PC-3 (cell line): Measurements from ENCODE around the gene APMAP. TPM values are rescaled to one million over a fixed set of nuclear protein-coding genes. Genes with fewer than 3 reads are reported as not detected.
A peak's percentile ranks its signal among the peaks of the same experiment; 100 is the strongest.
"Not testable (repeated sequence)": the region's sequence is repeated elsewhere in the genome, so short reads cannot be mapped to it uniquely, and the experiment has no call there.

ENCODE experiments used
- ATAC-seq: fragments of 200-7000 bp; cut with Tn5 transposase; 2 replicates; pipeline ENCODE4 v1.9.1; 2020; ENCODE audit warnings: mild to moderate bottlenecking, moderate library complexity
- BruUV-seq: library from RNA; stranded (reverse); fragments of 400-500 nt; replicated peaks from 2 replicates; lab custom pipeline; 2021; lab: Mats Ljungman, UMichigan
- CTCF ChIA-PET: fragments of 300-600 bp; sonication (Branson Sonifier 250); formaldehyde crosslinking; loops from one replicate; lab custom pipeline; 2022; ENCODE audit warnings: antibody characterized with exemption; lab: Charles Lee
- POLR2A ChIA-PET: fragments of 300-600 bp; sonication (Branson Sonifier 250); formaldehyde crosslinking; loops from one replicate; lab custom pipeline; 2022; ENCODE audit warnings: antibody characterized with exemption; ENCODE audit not compliant: unreplicated experiment; lab: Charles Lee
- DNase-seq: peaks from one replicate; pipeline ENCODE4 v3.0.0-alpha.2; 2015
- H2AFZ ChIP-seq: fragments of 300-600 bp; sonication (generic); 2 replicates; pipeline ENCODE4 v1.6.0; 2016; ENCODE audit warnings: antibody characterized with exemption, low read length
- H3F3A ChIP-seq: fragments of 300-600 bp; sonication (generic); one replicate; pipeline ENCODE4 v1.6.0; 2017; ENCODE audit warnings: antibody characterized with exemption, low read length, control low read depth, mild to moderate bottlenecking; ENCODE audit not compliant: unreplicated experiment
- H3K27ac ChIP-seq: fragments of 300-600 bp; sonication (generic); 2 replicates; pipeline ENCODE4 v1.5.1; 2016; ENCODE audit warnings: mild to moderate bottlenecking, low read length
- H3K27me3 ChIP-seq: fragments of 300-600 bp; sonication (generic); 2 replicates; pipeline ENCODE4 v1.6.1; 2016; ENCODE audit warnings: low read length, mixed read lengths
- H3K36me3 ChIP-seq: fragments of 300-600 bp; sonication (generic); 2 replicates; pipeline ENCODE4 v1.6.1; 2016; ENCODE audit warnings: low read depth, mixed run types, low read length, mixed read lengths
- H3K4me1 ChIP-seq: fragments of 300-600 bp; sonication (generic); 2 replicates; pipeline ENCODE4 v1.5.1; 2016; ENCODE audit warnings: low read length; ENCODE audit not compliant: insufficient read depth
- H3K4me2 ChIP-seq: fragments of 300-600 bp; sonication (generic); 2 replicates; pipeline ENCODE4 v1.6.0; 2016; ENCODE audit warnings: low read length
- H3K4me3 ChIP-seq: fragments of 300-600 bp; sonication (generic); 2 replicates; pipeline ENCODE4 v1.5.1; 2016; ENCODE audit warnings: mild to moderate bottlenecking, low read length, mixed read lengths
- H3K79me2 ChIP-seq: fragments of 300-600 bp; sonication (generic); 2 replicates; pipeline ENCODE4 v1.6.1; 2017; ENCODE audit warnings: low read length, mixed read lengths
- H3K9ac ChIP-seq: fragments of 300-600 bp; sonication (generic); 2 replicates; pipeline ENCODE4 v1.6.0; 2016; ENCODE audit warnings: mild to moderate bottlenecking, low read length
- H3K9me2 ChIP-seq: fragments of 300-600 bp; sonication (generic); replicated peaks from 2 replicates; pipeline ENCODE4 v1.6.1; 2016; ENCODE audit warnings: mixed run types, low read length, mixed read lengths
- H3K9me3 ChIP-seq: fragments of 300-600 bp; sonication (generic); 2 replicates; pipeline ENCODE4 v1.6.1; 2016; ENCODE audit warnings: low read length, mixed read lengths
- H4K20me1 ChIP-seq: fragments of 300-600 bp; sonication (generic); 2 replicates; pipeline ENCODE4 v1.6.1; 2016; ENCODE audit warnings: low read length, mixed read lengths
- intact Hi-C: fragments of 100-400 bp; cut with micrococcal nuclease; formaldehyde crosslinking; loops from 2 replicates; pipeline ENCODE4 v1.9.0; 2023
- total RNA-seq: library from RNA; depleted of rRNA; stranded (reverse); fragments of >200 nt; gene quantifications from 2 replicates; pipeline ENCODE4 v1.2.3, GENCODE V29; 2014
- TF ChIP-seq, protein P1 (sequence below): fragments of 300-600 bp; sonication (generic); conservative IDR thresholded peaks from 2 replicates; pipeline ENCODE4 v1.5.1; 2017; ENCODE audit warnings: antibody characterized with exemption, low read depth, mild to moderate bottlenecking, low read length

The APMAP gene
- total RNA-seq, 1 experiment from 2014 or later, result 134 TPM

GRCh38 chr20:24929867-24930723 is 62.5 kb downstream of the APMAP start:
- H3K27me3 ChIP-seq, H3K9me2 ChIP-seq, H3K9me3 ChIP-seq, H4K20me1 ChIP-seq, BruUV-seq, H3K79me2 ChIP-seq, H3K36me3 ChIP-seq, H3F3A ChIP-seq: not testable (repeated sequence)
- Histone ChIP-seq H2AFZ (peak overlapping the region; percentile 68), H3K4me3 (peak overlapping the region; percentile 66), H3K9ac (peak overlapping the region; percentile 57), H3K27ac (peak overlapping the region; percentile 83), H3K4me2 (peak overlapping the region; percentile 85), H3K4me1 (peaks cover 40% of the 10 kb centered on the region)
- DNase-seq (peak; percentile 98), ATAC-seq (peak; percentile 66)
- ChIA-PET POLR2A (interaction anchor here (0.5 kb wide), 1 partner anchor 1509 kb away, joined by 3 read pairs; the partner anchor contains the start of gene NAPB), CTCF (interaction anchor here (0.7 to 1.2 kb wide), 3 partner anchors 44 to 64 kb away, joined by 3 to 4 read pairs (median 3); no protein-coding TSS in a partner anchor)
- TF ChIP-seq, protein P1, sequence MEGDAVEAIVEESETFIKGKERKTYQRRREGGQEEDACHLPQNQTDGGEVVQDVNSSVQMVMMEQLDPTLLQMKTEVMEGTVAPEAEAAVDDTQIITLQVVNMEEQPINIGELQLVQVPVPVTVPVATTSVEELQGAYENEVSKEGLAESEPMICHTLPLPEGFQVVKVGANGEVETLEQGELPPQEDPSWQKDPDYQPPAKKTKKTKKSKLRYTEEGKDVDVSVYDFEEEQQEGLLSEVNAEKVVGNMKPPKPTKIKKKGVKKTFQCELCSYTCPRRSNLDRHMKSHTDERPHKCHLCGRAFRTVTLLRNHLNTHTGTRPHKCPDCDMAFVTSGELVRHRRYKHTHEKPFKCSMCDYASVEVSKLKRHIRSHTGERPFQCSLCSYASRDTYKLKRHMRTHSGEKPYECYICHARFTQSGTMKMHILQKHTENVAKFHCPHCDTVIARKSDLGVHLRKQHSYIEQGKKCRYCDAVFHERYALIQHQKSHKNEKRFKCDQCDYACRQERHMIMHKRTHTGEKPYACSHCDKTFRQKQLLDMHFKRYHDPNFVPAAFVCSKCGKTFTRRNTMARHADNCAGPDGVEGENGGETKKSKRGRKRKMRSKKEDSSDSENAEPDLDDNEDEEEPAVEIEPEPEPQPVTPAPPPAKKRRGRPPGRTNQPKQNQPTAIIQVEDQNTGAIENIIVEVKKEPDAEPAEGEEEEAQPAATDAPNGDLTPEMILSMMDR, result peak; percentile 50; the same call in 1 of the 2 replicates
- intact Hi-C loops, result loop anchor here (5.0 kb wide), 2 partner anchors 62 to 137 kb away; partner anchors contain the start of gene APMAP

- H2AFZ ChIP-seq, ATAC-seq, H3K9ac ChIP-seq, H4K20me1 ChIP-seq, DNase-seq, H3K36me3 ChIP-seq, H3K79me2 ChIP-seq, POLR2A ChIA-PET, H3K9me2 ChIP-seq, H3F3A ChIP-seq, H3K9me3 ChIP-seq, H3K27me3 ChIP-seq, BruUV-seq, H3K4me3 ChIP-seq, CTCF ChIA-PET, H3K4me2 ChIP-seq, intact Hi-C loops: not testable (repeated sequence)
- Histone ChIP-seq H3K4me1 (peaks cover 40% of the 10 kb centered on the region), H3K27ac (0 out of 2 replicates have a peak overlapping the region, but pooled peaks have one; percentile 83)
Observed at GRCh38 chr20:24929259-24929658, 63.3 kb downstream of the APMAP start.

DNA sequence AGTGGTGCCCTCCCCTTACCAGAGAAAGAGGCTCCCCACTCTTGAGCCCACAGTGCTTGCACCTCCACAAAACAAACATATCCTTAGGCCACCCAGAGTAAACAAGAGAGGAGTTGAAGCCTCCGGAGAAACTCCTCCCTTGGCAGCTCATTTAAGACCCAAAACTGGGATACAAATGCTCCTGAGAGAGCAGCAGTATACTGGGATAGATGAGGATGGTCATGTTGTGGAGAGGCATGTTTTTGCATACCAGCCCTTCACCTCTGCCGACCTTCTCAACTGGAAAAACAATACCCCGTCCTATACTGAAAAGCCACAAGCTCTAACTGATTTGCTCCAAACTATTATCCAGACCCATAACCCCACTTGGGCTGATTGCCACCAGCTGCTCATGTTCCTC is 71.8 kb downstream of the APMAP start:
- DNase-seq, POLR2A ChIA-PET, intact Hi-C loops, H3F3A ChIP-seq, H3K4me3 ChIP-seq, H3K9me3 ChIP-seq, H3K4me1 ChIP-seq, H2AFZ ChIP-seq, H3K36me3 ChIP-seq, H3K79me2 ChIP-seq, CTCF ChIA-PET, ATAC-seq, BruUV-seq, H3K9ac ChIP-seq, H4K20me1 ChIP-seq, H3K4me2 ChIP-seq, H3K9me2 ChIP-seq, H3K27ac ChIP-seq: not testable (repeated sequence)
- peaks cover 19% of the 10 kb centered on the region for H3K27me3 ChIP-seq

- CTCF ChIA-PET, H3K9me3 ChIP-seq, H3K27ac ChIP-seq, BruUV-seq, ATAC-seq, H2AFZ ChIP-seq, DNase-seq, H3K4me2 ChIP-seq, H3K9me2 ChIP-seq, H3K4me3 ChIP-seq, H3K4me1 ChIP-seq, H4K20me1 ChIP-seq, H3K36me3 ChIP-seq, H3K79me2 ChIP-seq, POLR2A ChIA-PET, H3F3A ChIP-seq, H3K9ac ChIP-seq: not testable (repeated sequence)
- peaks cover 26% of the 10 kb centered on the region for H3K27me3 ChIP-seq
- intact Hi-C loops, result loop anchor here (2.0 to 5.0 kb wide), 2 partner anchors 759 to 982 kb away; no protein-coding TSS in a partner anchor
Observed at GRCh38 chr20:24919665-24920064, 72.9 kb downstream of the APMAP start.
